Dedifferentiated amniotic fluid mesenchymal stem cell (primary cell): ENCODE measurements around the gene MYRIP.
A peak's percentile ranks its signal among the peaks of the same experiment; 100 is the strongest.

Source experiments
- DNase-seq: peaks from one replicate; pipeline ENCODE4 v3.0.0-alpha.2; 2016; ENCODE audit errors: extremely low spot score

Gene MYRIP

GRCh38 chr3:39905788-39906187, 96.4 kb downstream of the MYRIP start:
- no peak for DNase-seq

- no peak for DNase-seq
Observed at GRCh38 chr3:39907981-39908380, 98.6 kb downstream of the MYRIP start.

GRCh38 chr3:39910135-39910534, 100.7 kb downstream of the MYRIP start:
- no peak for DNase-seq

GRCh38 chr3:39910826-39911464, 101.5 kb downstream of the MYRIP start:
- peak; percentile 22 for DNase-seq

- DNase-seq, result peak; percentile 28
Observed at GRCh38 chr3:39911465-39912309, 102.3 kb downstream of the MYRIP start.

GRCh38 chr3:39915027-39915426, 105.6 kb downstream of the MYRIP start:
- DNase-seq, result no peak

- DNase-seq, result no peak
Observed at GRCh38 chr3:39917065-39917773, 107.8 kb downstream of the MYRIP start.

- DNase-seq, result no peak
Observed at GRCh38 chr3:39919281-39919680, 109.9 kb downstream of the MYRIP start.

- no peak for DNase-seq
Observed at GRCh38 chr3:39920271-39920670, 110.9 kb downstream of the MYRIP start.

GRCh38 chr3:39927479-39927878, 118.1 kb downstream of the MYRIP start:
- no peak for DNase-seq

- no peak for DNase-seq
Observed at GRCh38 chr3:39933986-39934693, 124.7 kb downstream of the MYRIP start.

GRCh38 chr3:39934696-39935095, 125.3 kb downstream of the MYRIP start:
- no peak for DNase-seq

GRCh38 chr3:39935261-39935660, 125.9 kb downstream of the MYRIP start:
- DNase-seq, result no peak

- DNase-seq, result no peak
Observed at GRCh38 chr3:39936848-39937247, 127.4 kb downstream of the MYRIP start.

GRCh38 chr3:39937315-39937714, 127.9 kb downstream of the MYRIP start:
- no peak for DNase-seq

- DNase-seq, result no peak
Observed at GRCh38 chr3:39937874-39938273, 128.5 kb downstream of the MYRIP start.

- no peak for DNase-seq
Observed at GRCh38 chr3:39941931-39942330, 132.5 kb downstream of the MYRIP start.

- no peak for DNase-seq
Observed at GRCh38 chr3:39960515-39961191, 151.2 kb downstream of the MYRIP start.

GRCh38 chr3:39961230-39961629, 151.8 kb downstream of the MYRIP start:
- DNase-seq, result no peak

GRCh38 chr3:39962581-39962980, 153.2 kb downstream of the MYRIP start:
- peak; percentile 39 for DNase-seq

GRCh38 chr3:39965461-39965860, 156.1 kb downstream of the MYRIP start:
- no peak for DNase-seq
